NCI-H1092 treated with DMSO at 0.1 percent for 48 hours (cell line): Measurements from ENCODE around the gene ATXN1.
"Not testable (repeated sequence)": the region's sequence is repeated elsewhere in the genome, so short reads cannot be mapped to it uniquely, and the experiment has no call there.

Experiments
- DNase-seq: peaks from one replicate; lab custom pipeline; 2025; lab: John Stamatoyannopoulos, UW

ATXN1 gene

GRCh38 chr6:16570946-16571345, 190.3 kb downstream of the ATXN1 start:
- no peak for DNase-seq

DNA sequence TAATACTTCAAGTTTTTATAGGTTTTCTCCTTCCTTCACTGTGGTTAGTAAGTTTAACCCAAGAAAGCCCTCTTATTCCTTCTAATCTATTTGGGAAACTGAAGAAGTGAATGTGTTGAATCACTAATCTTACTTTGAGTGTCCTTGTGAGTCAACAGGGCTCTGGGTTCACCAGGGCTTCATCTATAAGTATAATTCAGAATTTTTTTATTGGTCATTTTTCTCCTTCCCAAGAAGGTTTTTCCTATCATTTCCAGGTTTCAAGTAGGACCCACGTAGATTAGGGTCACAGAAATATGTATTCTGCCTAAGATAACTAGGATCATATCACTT, 191.1 kb downstream of the ATXN1 start:
- DNase-seq = no peak

DNA sequence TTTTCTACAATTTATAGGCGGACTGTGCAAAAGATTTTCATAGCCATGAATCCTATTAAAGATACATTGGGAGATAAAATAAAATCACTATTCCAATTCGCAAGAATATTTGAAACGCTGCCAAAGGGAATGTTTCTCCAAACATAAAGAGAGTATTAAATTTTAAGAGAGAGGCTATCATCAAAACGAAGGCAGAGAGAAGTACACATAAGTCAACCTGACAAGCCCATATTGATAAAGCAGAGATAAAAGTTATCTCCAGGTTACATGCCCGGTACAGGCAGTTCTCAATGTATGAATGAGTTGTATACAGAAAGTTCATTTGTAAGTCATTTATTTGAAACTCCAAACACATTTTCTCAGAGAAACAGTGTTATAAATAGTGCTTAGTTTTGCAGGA, 193.1 kb downstream of the ATXN1 start:
- no peak for DNase-seq

DNA sequence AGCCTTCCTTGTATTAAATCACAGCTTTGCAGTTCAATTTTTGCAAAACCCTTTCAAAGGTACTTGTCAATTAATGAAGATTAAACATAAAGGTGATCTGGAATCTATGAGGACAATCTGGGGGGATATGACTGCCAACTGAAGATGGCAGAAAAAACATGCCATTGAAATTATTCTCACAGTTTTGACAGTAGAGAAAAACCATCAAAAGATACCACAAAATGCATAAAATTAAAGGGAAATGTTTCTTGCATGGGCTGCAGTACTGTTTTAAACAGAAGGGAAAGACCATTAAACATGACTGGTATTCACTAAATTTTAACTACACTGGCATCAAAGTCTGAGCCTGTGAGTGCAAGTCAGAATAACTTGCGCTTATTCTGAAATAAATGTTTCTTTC, 194.2 kb downstream of the ATXN1 start:
- no peak for DNase-seq

GRCh38 chr6:16564436-16564835, 196.8 kb downstream of the ATXN1 start:
- no peak for DNase-seq

DNA sequence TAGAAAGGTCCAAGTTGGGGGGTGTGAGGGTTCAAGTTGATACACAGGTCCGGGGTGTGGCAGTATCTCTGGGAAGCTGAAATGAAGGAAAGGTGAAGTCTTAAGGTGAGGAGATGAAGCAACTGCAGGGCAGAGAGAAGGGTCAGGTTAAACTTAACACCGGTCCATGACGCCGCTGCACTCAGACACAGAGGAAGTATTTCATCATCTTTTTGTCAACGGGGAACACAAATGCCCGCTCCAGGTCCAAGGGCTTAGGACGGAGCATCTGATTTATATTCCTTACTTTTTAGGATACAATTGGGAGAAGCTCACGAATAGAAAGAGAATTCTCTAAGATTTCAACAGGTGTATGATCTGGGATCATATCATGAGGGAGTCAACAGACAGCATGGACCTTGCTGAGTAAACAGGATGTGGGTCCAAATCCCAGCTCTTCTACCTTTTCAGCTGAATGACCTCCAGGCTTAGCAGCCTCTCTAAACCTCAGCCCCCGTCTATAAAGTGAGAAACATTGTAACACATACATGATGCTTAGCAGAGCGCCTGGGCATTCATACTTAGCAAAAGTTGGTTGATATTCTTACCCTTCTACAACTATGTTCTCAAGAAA, 197.5 kb downstream of the ATXN1 start:
- no peak for DNase-seq

DNA sequence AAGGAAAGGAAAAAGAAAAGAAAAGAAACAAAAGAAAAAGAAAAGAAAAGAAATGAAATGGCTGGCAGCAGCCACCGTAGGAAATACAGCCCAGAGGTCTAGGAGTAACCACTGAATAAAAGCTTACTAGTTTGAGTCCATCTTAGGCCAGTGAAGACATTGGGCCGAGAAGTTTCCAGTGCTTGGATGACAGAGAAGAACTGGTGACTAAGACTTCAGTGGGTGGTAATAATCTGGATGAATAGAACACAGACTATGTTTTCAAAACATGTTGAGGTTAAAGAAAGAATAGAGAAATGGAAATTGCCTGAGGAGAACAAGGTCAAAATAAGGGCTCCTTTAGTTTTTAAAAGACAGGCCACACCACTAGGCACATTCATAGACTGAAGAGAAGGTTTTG, 198.8 kb downstream of the ATXN1 start:
- no peak for DNase-seq

DNA sequence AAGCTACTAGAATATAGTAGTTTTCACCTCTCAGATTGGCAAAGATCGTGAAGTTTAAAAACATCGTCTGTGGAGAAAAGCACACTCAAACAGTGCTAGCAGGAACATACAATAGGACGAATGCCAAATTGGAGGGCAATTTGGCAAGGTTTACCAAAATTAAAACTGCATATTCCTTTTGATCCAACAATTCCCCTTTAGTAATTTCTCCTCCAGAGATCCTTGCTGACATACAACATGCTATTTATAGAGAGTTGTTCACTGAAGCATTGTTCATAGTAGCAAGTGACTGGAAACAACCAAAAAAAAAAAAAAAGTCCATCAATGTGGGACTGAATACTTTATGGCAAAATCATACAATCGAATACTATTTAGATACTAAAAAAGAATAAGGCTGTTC, 202.2 kb downstream of the ATXN1 start:
- DNase-seq = no peak

GRCh38 chr6:16555550-16555949, 205.7 kb downstream of the ATXN1 start:
- DNase-seq = no peak

DNA sequence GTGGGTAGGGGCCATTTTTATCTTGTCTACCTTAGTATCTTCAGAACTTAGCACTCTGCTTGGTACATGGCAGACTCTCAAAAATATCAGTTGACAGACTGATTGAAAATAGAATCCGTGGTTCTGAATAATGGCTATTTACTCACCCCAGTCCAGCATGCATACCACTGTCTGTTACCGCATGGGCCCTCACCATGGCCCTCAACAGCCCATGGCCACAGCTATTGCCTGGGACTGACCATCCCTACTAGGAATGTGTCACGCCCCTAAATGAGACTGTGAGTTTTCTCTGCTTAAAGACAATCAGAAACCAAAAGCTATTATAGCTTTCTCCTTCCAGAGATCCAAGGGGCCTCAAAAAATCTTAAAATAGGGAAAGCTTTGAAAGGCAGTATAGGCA, 207.7 kb downstream of the ATXN1 start:
- no peak for DNase-seq

DNA sequence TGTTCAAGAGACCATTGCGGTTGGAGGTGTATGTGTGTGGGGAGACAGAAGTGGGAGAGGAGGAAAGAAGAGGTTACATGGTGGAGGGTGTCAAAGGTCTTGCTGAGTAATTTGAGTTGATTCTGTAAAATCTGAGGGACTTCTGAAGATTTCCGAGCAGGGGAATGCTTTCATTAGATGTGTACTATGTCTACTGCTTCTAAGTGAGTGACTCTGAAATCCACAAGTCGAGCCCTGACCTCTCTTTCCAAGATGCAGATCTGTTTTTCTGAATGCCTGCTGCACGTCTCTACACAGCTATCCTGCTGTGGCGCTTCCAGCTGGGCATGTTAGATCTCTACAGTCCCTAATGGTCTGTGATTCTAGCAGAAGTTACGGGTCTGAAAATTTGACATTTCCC, 209.8 kb downstream of the ATXN1 start:
- DNase-seq = no peak

DNA sequence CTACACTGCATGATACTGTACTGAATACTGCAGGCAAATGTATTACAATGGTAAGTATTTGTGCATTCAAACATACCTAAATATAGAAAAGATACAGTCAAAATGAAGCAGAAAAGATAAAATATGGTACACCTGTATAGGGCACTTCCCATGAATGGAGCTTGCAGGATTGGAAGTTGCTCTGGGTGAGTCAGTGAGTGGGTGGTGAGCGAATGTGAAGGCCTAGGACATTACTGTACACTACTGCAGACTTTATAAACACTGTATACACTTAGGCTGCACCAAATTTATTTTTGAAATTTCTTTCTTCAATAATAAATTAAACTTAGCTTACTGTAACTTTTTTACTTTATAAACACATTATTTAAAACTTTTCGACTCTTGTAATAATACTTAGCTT, 213.1 kb downstream of the ATXN1 start:
- no peak for DNase-seq

DNA sequence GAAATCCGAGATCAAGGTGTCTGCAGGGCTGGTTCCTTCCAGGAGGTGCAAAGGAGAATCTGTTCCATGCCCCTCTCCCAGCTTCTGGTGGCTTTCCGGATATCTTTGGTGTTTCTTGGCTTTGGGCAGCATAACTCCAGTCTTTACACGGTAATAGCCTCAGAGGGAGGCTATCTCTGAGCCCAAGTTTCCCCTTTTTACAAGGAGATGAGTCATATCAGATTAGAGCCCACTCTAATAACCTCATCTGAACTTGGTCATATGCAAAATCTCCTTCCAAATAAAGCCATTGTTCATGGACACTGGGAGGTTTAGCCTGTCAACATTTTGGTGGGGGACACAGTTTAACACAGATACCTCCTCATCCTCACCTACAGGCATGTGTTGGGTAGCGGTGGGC, 213.7 kb downstream of the ATXN1 start:
- DNase-seq = no peak

- no peak for DNase-seq
These were observed 214.4 kb downstream of the ATXN1 start for GRCh38 chr6:16546861-16547260.

GRCh38 chr6:16545382-16545781, 215.9 kb downstream of the ATXN1 start:
- DNase-seq = no peak

- no peak for DNase-seq
These were observed 216.7 kb downstream of the ATXN1 start for GRCh38 chr6:16544521-16544920.

GRCh38 chr6:16544006-16544405, 217.3 kb downstream of the ATXN1 start:
- no peak for DNase-seq

DNA sequence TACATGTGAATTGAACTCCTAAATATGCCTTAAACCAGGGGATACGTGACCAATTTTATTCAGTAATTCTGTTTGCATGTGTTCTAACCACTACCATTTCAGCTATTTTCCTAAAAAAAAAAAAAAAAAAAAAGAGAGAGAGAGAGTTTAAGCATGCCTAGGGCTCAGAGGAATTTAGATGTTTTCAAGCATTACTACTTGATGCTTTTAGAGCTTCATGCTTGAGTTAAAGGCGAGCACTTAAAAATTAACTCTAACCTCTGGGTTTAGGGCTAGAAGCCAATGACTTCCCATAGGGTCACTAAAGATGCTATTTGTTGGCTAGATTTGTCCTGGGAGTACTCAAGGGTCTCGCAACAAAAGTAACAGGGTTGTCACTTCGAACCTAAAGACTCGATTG, 217.7 kb downstream of the ATXN1 start:
- DNase-seq = no peak

DNA sequence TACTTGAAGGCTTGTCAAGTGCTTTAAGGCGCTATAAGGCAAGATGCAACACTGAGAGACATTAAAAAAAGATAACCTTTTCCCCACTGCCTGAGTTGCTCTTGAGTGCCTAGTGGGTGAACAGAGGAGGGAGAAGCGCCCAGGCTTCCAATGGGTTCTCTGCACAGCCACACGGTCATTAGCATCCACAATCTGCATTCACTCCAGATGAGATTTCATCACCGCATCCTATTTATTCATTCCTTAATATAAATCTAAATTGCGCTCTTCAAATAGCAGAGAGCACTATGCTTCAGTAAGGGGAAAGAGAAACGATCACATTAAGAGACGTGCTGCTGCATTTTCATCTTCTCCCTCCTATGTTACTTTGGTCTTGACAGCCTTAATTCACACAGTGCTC, 219.2 kb downstream of the ATXN1 start:
- no peak for DNase-seq

DNA sequence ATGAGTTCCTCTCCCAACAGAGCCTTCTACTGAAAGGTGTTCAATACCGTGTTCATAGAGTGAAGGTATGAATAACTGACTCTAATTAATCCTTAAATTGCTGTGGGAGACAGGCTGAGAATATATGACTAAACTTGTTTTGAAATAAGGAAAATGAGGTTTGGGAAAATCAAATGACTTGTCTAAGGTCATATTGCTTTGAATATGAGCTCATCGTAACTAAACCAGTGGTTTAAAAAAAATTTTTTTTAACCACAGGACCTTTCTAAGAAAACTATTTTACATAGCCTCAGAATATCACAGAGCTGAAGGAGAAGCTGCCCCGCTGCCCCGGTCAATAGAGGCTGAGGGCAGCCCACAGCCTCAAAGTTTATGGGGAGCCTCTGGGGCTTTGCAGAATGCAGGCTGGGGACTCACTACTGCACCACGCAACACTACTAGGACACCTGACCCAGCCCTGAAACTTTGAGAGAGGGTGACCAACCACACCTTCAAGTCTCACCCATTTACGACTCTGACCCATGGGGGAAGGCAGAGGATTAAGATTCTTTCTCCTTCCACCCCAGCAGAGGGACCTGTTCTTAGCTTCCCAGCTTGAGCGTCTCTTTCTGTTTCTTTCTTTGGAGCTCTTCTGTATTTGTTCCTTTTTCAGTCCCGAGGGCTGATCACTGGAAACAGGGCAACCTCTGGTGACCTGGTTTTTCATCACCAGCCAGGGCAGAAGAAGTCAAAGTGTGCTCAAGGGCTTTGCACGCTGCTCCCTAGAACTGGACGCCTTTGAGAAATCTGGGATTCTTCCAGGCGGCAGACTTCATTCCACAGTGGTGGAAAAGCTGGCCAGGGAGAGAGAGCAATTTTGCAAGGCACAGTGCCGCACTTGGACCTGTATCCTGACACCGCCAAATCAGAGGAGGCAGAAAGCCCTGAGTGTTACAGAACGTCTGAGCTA, 220.2 kb downstream of the ATXN1 start:
- no peak for DNase-seq

DNA sequence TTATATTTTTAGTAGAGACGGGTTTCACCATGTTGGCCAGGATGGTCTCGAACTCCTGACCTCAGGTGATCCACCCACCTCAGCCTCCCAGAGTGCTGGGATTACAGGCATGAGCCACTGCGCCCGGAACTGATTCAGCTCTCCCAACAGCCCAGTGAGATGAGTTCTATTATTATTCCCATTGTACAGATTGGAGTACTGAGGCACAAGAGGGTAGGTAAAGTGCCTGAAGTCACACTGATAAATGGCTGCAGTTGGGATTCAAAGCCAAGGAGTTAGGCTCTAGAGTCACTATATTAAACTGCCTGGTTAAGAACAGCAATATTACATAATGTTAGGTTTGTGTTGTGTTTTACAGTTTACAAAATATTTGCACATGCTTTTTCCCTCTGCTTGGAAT, 220.9 kb downstream of the ATXN1 start:
- DNase-seq = not testable (repeated sequence)

GRCh38 chr6:16539086-16539931, 222.0 kb downstream of the ATXN1 start:
- no peak for DNase-seq

- no peak for DNase-seq
These were observed 225.7 kb downstream of the ATXN1 start for GRCh38 chr6:16535564-16535963.
